OCI-LY1 (cell line): Measurements from ENCODE around the gene COMMD10.

Source experiments
- H2AFZ ChIP-seq: fragments of 200-600 bp; sonication (generic), shearing (Covaris generic); 2 replicates; pipeline ENCODE4 v1.6.0; 2014; ENCODE audit warnings: antibody characterized with exemption, mild to moderate bottlenecking, low read length
- H3F3A ChIP-seq: fragments of 200-600 bp; sonication (generic), shearing (Covaris generic); 2 replicates; pipeline ENCODE4 v1.6.0; 2014; ENCODE audit warnings: mild to moderate bottlenecking, antibody characterized with exemption, low read length, moderate library complexity; ENCODE audit not compliant: insufficient read depth
- H3K27ac ChIP-seq: fragments of 200-600 bp; sonication (generic); 2 replicates; pipeline ENCODE4 v1.5.1; 2014; ENCODE audit warnings: low read length, mixed run types, mild to moderate bottlenecking, low read depth; ENCODE audit not compliant: poor library complexity, severe bottlenecking
- H3K27me3 ChIP-seq: fragments of 200-600 bp; sonication (generic); 2 replicates; pipeline ENCODE4 v1.6.0; 2014; ENCODE audit warnings: antibody characterized with exemption, mild to moderate bottlenecking, low read length, moderate library complexity; ENCODE audit not compliant: insufficient read depth
- H3K36me3 ChIP-seq: fragments of 200-600 bp; sonication (generic); 2 replicates; pipeline ENCODE4 v1.6.1; 2014; ENCODE audit warnings: mild to moderate bottlenecking, antibody characterized with exemption, low read length, moderate library complexity, mixed read lengths; ENCODE audit not compliant: insufficient read depth
- H3K4me1 ChIP-seq: fragments of 200-600 bp; sonication (generic); 2 replicates; pipeline ENCODE4 v1.5.1; 2014; ENCODE audit warnings: mild to moderate bottlenecking, low read length, moderate library complexity; ENCODE audit not compliant: insufficient read depth, severe bottlenecking
- H3K4me2 ChIP-seq: fragments of 200-600 bp; sonication (generic), shearing (Covaris generic); 2 replicates; pipeline ENCODE4 v1.6.1; 2014; ENCODE audit warnings: low read length
- H3K4me3 ChIP-seq: fragments of 200-600 bp; sonication (generic); 2 replicates; pipeline ENCODE4 v1.5.1; 2014; ENCODE audit warnings: low read length, low read depth, mild to moderate bottlenecking, mixed read lengths; ENCODE audit not compliant: poor library complexity, severe bottlenecking
- H3K79me2 ChIP-seq: fragments of 200-600 bp; shearing (Covaris generic); 2 replicates; pipeline ENCODE4 v1.6.1; 2016; ENCODE audit warnings: mixed run types, low read length, mixed read lengths; ENCODE audit not compliant: insufficient read depth
- H3K9ac ChIP-seq: fragments of 200-600 bp; sonication (generic), shearing (Covaris generic); 2 replicates; pipeline ENCODE4 v1.6.1; 2014; ENCODE audit warnings: mild to moderate bottlenecking, low read length, mixed read lengths
- H3K9me2 ChIP-seq: fragments of 200-600 bp; sonication (generic), shearing (Covaris generic); 2 replicates; pipeline ENCODE4 v1.6.1; 2014; ENCODE audit warnings: low read depth, mild to moderate bottlenecking, low read length, mixed read lengths
- H3K9me3 ChIP-seq: fragments of 200-600 bp; shearing (Covaris generic); 2 replicates; pipeline ENCODE4 v1.6.1; 2014; ENCODE audit warnings: low read length, mixed read lengths
- H4K20me1 ChIP-seq: fragments of 200-600 bp; sonication (generic), shearing (Covaris generic); 2 replicates; pipeline ENCODE4 v1.6.0; 2016; ENCODE audit warnings: mild to moderate bottlenecking, low read length; ENCODE audit not compliant: insufficient read depth
- CTCF ChIP-seq: fragments of 200-600 bp; sonication (generic), shearing (Covaris generic); IDR thresholded peaks from 2 replicates; pipeline ENCODE4 v1.5.1; 2017; ENCODE audit warnings: mild to moderate bottlenecking, antibody characterized with exemption, low read length, moderate library complexity, mixed read lengths
- EZH2 ChIP-seq: fragments of 200-600 bp; sonication (generic), shearing (Covaris generic); IDR thresholded peaks from 2 replicates; pipeline ENCODE4 v1.8.0; 2017; ENCODE audit warnings: borderline replicate concordance, mixed run types, mild to moderate bottlenecking, antibody characterized with exemption, low read length, moderate library complexity, mixed read lengths

The COMMD10 gene

GRCh38 chr5:116318091-116318854, 233.4 kb downstream of the COMMD10 start:
- Histone ChIP-seq H3K27ac (no peak overlapping the region), H3K4me3 (no peak overlapping the region), H3K27me3 (no peaks in the 10 kb centered on the region), H3K9ac (no peak overlapping the region), H3K79me2 (no peaks in the 10 kb centered on the region), H3K4me2 (no peak overlapping the region), H2AFZ (no peak overlapping the region), H3K4me1 (no peaks in the 10 kb centered on the region), H3K36me3 (no peaks in the 10 kb centered on the region), H3K9me3 (no peaks in the 10 kb centered on the region), H3F3A (no peaks in the 10 kb centered on the region), H3K9me2 (no peaks in the 10 kb centered on the region), H4K20me1 (no peaks in the 10 kb centered on the region)
- TF ChIP-seq CTCF (no peak), EZH2 (no peak)

GRCh38 chr5:116320486-116320885, 235.7 kb downstream of the COMMD10 start:
- no peaks in the 10 kb centered on the region for H3F3A ChIP-seq
- TF ChIP-seq EZH2 (no peak), CTCF (no peak)
- no peaks in the 10 kb centered on the region for H3K36me3 ChIP-seq
- no peaks in the 10 kb centered on the region for H3K4me1 ChIP-seq
- no peaks in the 10 kb centered on the region for H4K20me1 ChIP-seq
- no peaks in the 10 kb centered on the region for H3K79me2 ChIP-seq
- no peaks in the 10 kb centered on the region for H3K9me3 ChIP-seq
- no peak overlapping the region for H2AFZ ChIP-seq
- no peak overlapping the region for H3K9ac ChIP-seq
- no peaks in the 10 kb centered on the region for H3K9me2 ChIP-seq
- no peaks in the 10 kb centered on the region for H3K27me3 ChIP-seq
- H3K27ac ChIP-seq, result no peak overlapping the region
- no peak overlapping the region for H3K4me3 ChIP-seq
- H3K4me2 ChIP-seq, result no peak overlapping the region

- TF ChIP-seq EZH2 (no peak), CTCF (no peak)
- no peaks in the 10 kb centered on the region for H3K9me3 ChIP-seq
- H3F3A ChIP-seq, result no peaks in the 10 kb centered on the region
- H3K9me2 ChIP-seq, result no peaks in the 10 kb centered on the region
- no peak overlapping the region for H3K4me3 ChIP-seq
- H3K79me2 ChIP-seq, result no peaks in the 10 kb centered on the region
- no peaks in the 10 kb centered on the region for H3K36me3 ChIP-seq
- no peak overlapping the region for H3K9ac ChIP-seq
- H3K27me3 ChIP-seq, result no peaks in the 10 kb centered on the region
- no peaks in the 10 kb centered on the region for H3K4me1 ChIP-seq
- H4K20me1 ChIP-seq, result no peaks in the 10 kb centered on the region
- H2AFZ ChIP-seq, result no peak overlapping the region
- H3K4me2 ChIP-seq, result no peak overlapping the region
- no peak overlapping the region for H3K27ac ChIP-seq
Measured at GRCh38 chr5:116329503-116329902, 244.7 kb downstream of the COMMD10 start.
